Natural killer cell (primary cell): ENCODE data around the gene AOPEP. TPM values are rescaled to one million over a fixed set of nuclear protein-coding genes. Genes with fewer than 3 reads are reported as not detected.
A peak's percentile ranks its signal among the peaks of the same experiment; 100 is the strongest.

Experiments used
- ATAC-seq, 3 donors: fragments of 150-1000 bp in 2 of 3; fragments of 200-7000 bp in 1 of 3; cut with Tn5 transposase; 1 replicate in 1 of 3; 2 replicates in 2 of 3; pipeline ENCODE4 v1.10.0; 2021; ENCODE audit warnings: mild to moderate bottlenecking in 2 of 3, moderate library complexity in 2 of 3
- DNase-seq, 2 donors: peaks; one replicate each; pipeline versions ENCODE4 v3.0.0 to v3.0.0-alpha.2; 2013 to 2021; ENCODE audit warnings: mixed read lengths in 1 of 2
- H3K27ac ChIP-seq: one replicate; pipeline ENCODE4 v1.5.1; 2013; ENCODE audit warnings: mild to moderate bottlenecking, low read length
- H3K27me3 ChIP-seq: one replicate; pipeline ENCODE4 v1.6.1; 2013; ENCODE audit warnings: low read length; ENCODE audit not compliant: control insufficient read depth, insufficient read depth
- H3K36me3 ChIP-seq: one replicate; pipeline ENCODE4 v1.6.1; 2013; ENCODE audit warnings: low read length; ENCODE audit not compliant: control insufficient read depth, insufficient read depth
- H3K4me1 ChIP-seq: one replicate; pipeline ENCODE4 v1.6.1; 2013; ENCODE audit warnings: low read length; ENCODE audit not compliant: control insufficient read depth, insufficient read depth
- H3K4me3 ChIP-seq: one replicate; pipeline ENCODE4 v1.5.1; 2013; ENCODE audit warnings: low read length
- H3K9me3 ChIP-seq: one replicate; pipeline ENCODE4 v1.6.1; 2013; ENCODE audit warnings: low read length; ENCODE audit not compliant: control insufficient read depth, insufficient read depth
- H3K27ac Mint-ChIP-seq, 2 donors: one replicate each; pipeline ENCODE4 v1.8.0; 2022; ENCODE audit warnings: mild to moderate bottlenecking in 2 of 2, mixed read lengths in 2 of 2, moderate library complexity in 1 of 2
- H3K27me3 Mint-ChIP-seq, 2 donors: one replicate each; pipeline ENCODE4 v1.8.0; 2022; ENCODE audit warnings: low read depth in 2 of 2, mixed read lengths in 2 of 2
- H3K36me3 Mint-ChIP-seq: one replicate; pipeline ENCODE4 v1.8.0; 2022; ENCODE audit warnings: mixed read lengths
- H3K4me1 Mint-ChIP-seq, 2 donors: one replicate each; pipeline ENCODE4 v1.8.0; 2022; ENCODE audit warnings: mixed read lengths in 2 of 2
- H3K4me3 Mint-ChIP-seq: one replicate; pipeline ENCODE4 v1.8.0; 2022; ENCODE audit warnings: mild to moderate bottlenecking, moderate library complexity, mixed read lengths
- H3K9me3 Mint-ChIP-seq, 2 donors: one replicate each; pipeline ENCODE4 v1.8.0; 2022; ENCODE audit warnings: mixed read lengths in 2 of 2
- CTCF ChIP-seq: fragments of 200-600 bp; IDR thresholded peaks from one replicate; pipeline ENCODE4 v1.8.0; 2022; ENCODE audit warnings: antibody characterized with exemption
- WGBS: methylation state at CpG from one replicate; pipeline ENCODE4 v1.1.7; 2013; ENCODE audit warnings: missing lambda C conversion rate; ENCODE audit not compliant: insufficient coverage; 5-methylcytosine and 5-hydroxymethylcytosine counted together
- intact Hi-C: fragments of 100-400 bp; cut with micrococcal nuclease; formaldehyde crosslinking; loops from one replicate; pipeline ENCODE4 v1.14.2; 2022
- total RNA-seq, 4 donors: library from RNA; stranded (reverse); fragments of 120-200 nt in 1 of 4; gene quantifications; one replicate each; pipeline versions ENCODE4 v1.2.3 to v1.2.4, GENCODE V29; 2013 to 2022

AOPEP gene
- total RNA-seq, 3 donors from 2014 or later (not counting 1 experiment from before 2014, with no cell fraction given): 20.1 to 22.6 (median 20.6) TPM

- H3K4me3 Mint-ChIP-seq: no peak overlapping the region
- no peaks in the 10 kb centered on the region for H3K9me3 Mint-ChIP-seq
- Histone ChIP-seq H3K27ac (no peak overlapping the region), H3K36me3 (no peaks in the 10 kb centered on the region), H3K27me3 (no peaks in the 10 kb centered on the region), H3K4me1 (peaks cover 6% of the 10 kb centered on the region), H3K4me3 (no peak overlapping the region), H3K9me3 (no peaks in the 10 kb centered on the region)
- TF ChIP-seq CTCF: peak; percentile 98
- peaks cover 5% of the 10 kb centered on the region in 2 donors for H3K4me1 Mint-ChIP-seq
- peak; percentile 89 to 98 (median 98) for ATAC-seq
- DNase-seq: peak; percentile 67 to 79
- H3K27me3 Mint-ChIP-seq: no peaks in the 10 kb centered on the region
- WGBS: 34% methylated on average over 34 of the region's 35 CpGs
- intact Hi-C loops: loop anchor here (1.0 kb wide), 2 partner anchors 344 to 446 kb away; no protein-coding TSS in a partner anchor
- no peak overlapping the region for H3K27ac Mint-ChIP-seq
- no peaks in the 10 kb centered on the region for H3K36me3 Mint-ChIP-seq
Measured at GRCh38 chr9:95127249-95128176, 401.0 kb downstream of the AOPEP start.

- WGBS: 82% methylated on average over 1 of the region's 4 CpGs
- no peaks in the 10 kb centered on the region for H3K27me3 Mint-ChIP-seq
- ATAC-seq (no peak), DNase-seq (no peak)
- no peak overlapping the region for H3K27ac Mint-ChIP-seq
- TF ChIP-seq CTCF: no peak
- Histone ChIP-seq H3K27me3 (no peaks in the 10 kb centered on the region), H3K9me3 (no peaks in the 10 kb centered on the region), H3K4me1 (peaks cover 6% of the 10 kb centered on the region), H3K36me3 (no peaks in the 10 kb centered on the region), H3K4me3 (no peak overlapping the region), H3K27ac (no peak overlapping the region)
- intact Hi-C loops: no loop called here
- H3K9me3 Mint-ChIP-seq: no peaks in the 10 kb centered on the region
- H3K4me3 Mint-ChIP-seq: no peak overlapping the region
- no peaks in the 10 kb centered on the region for H3K36me3 Mint-ChIP-seq
- peaks cover 5% of the 10 kb centered on the region in 2 donors for H3K4me1 Mint-ChIP-seq
Measured at GRCh38 chr9:95128177-95128524, 401.7 kb downstream of the AOPEP start.

- H3K9me3 ChIP-seq: no peaks in the 10 kb centered on the region
- intact Hi-C loops: loop anchor here (2.0 kb wide), 1 partner anchor 461 kb away; no protein-coding TSS in a partner anchor
- no peaks in the 10 kb centered on the region for H3K36me3 ChIP-seq
- no peak overlapping the region for H3K27ac ChIP-seq
- H3K4me3 Mint-ChIP-seq: no peak overlapping the region
- H3K4me1 Mint-ChIP-seq: peaks cover 5% of the 10 kb centered on the region in 2 donors
- no peak for DNase-seq
- no peaks in the 10 kb centered on the region for H3K27me3 ChIP-seq
- H3K27me3 Mint-ChIP-seq: no peaks in the 10 kb centered on the region
- H3K4me3 ChIP-seq: no peak overlapping the region
- H3K27ac Mint-ChIP-seq: no peak overlapping the region
- no peaks in the 10 kb centered on the region for H3K36me3 Mint-ChIP-seq
- peaks cover 6% of the 10 kb centered on the region for H3K4me1 ChIP-seq
- no peaks in the 10 kb centered on the region for H3K9me3 Mint-ChIP-seq
- ATAC-seq: no peak
- no peak for TF ChIP-seq CTCF
- WGBS: 97% methylated on average over 8 of the region's 8 CpGs
Measured at GRCh38 chr9:95129476-95130291, 403.2 kb downstream of the AOPEP start.
